HepG2 (cell line): ENCODE measurements around the gene TFEB. TPM values are rescaled to one million over a fixed set of nuclear protein-coding genes. Genes with fewer than 3 reads are reported as not detected.

ENCODE experiments used
- AHR ChIP-seq: IDR thresholded peaks from 2 replicates; pipeline ENCODE4 v1.6.1; 2018; ENCODE audit warnings: missing genetic modification reagents, missing compliant biosample characterization
- ATF7-NPFF ChIP-seq: sonication (generic); formaldehyde crosslinking; IDR thresholded peaks from 2 replicates; pipeline ENCODE4 v1.8.1; 2023; ENCODE audit warnings: mild to moderate bottlenecking, low read depth, missing genetic modification reagents, moderate library complexity
- DMAP1 ChIP-seq: IDR thresholded peaks from 2 replicates; pipeline ENCODE4 v1.6.1; 2016
- HMGA1 ChIP-seq: sonication (generic); formaldehyde crosslinking; conservative IDR thresholded peaks from 2 replicates; pipeline ENCODE4 v1.4.0; 2020; ENCODE audit warnings: missing genetic modification reagents
- ISX ChIP-seq: sonication (generic); formaldehyde crosslinking; conservative IDR thresholded peaks from 2 replicates; pipeline ENCODE4 v1.5.0; 2020; ENCODE audit warnings: missing genetic modification reagents
- KDM3A ChIP-seq: IDR thresholded peaks from 2 replicates; pipeline ENCODE4 v1.6.1; 2018; ENCODE audit warnings: low read depth, missing compliant biosample characterization
- MATR3 ChIP-seq: sonication (generic); formaldehyde crosslinking; IDR thresholded peaks from 2 replicates; pipeline ENCODE4 v1.4.0; 2020; ENCODE audit warnings: missing genetic modification reagents
- MBNL3 ChIP-seq: fragments of 250-450 bp; sonication (Bioruptor Pico); conservative IDR thresholded peaks from 2 replicates; pipeline ENCODE4 v1.8.0; 2022; ENCODE audit warnings: mild to moderate bottlenecking, inconsistent platforms
- NR3C1 ChIP-seq: sonication (generic); formaldehyde crosslinking; IDR thresholded peaks from 2 replicates; pipeline ENCODE4 v1.4.0; 2020; ENCODE audit warnings: missing genetic modification reagents
- PCBP1 ChIP-seq: fragments of 200-400 bp; formaldehyde crosslinking; IDR thresholded peaks from 2 replicates; pipeline ENCODE4 v1.6.1; 2017; ENCODE audit warnings: mild to moderate bottlenecking, low read depth, low read length, borderline replicate concordance
- PPARG ChIP-seq: conservative IDR thresholded peaks from 2 replicates; pipeline ENCODE4 v1.6.1; 2016; ENCODE audit warnings: missing biosample characterization, missing genetic modification reagents
- RBM22 ChIP-seq: fragments of 200-400 bp; formaldehyde crosslinking; optimal IDR thresholded peaks from 2 replicates; pipeline ENCODE3; 2017; ENCODE audit warnings: mild to moderate bottlenecking, low read length, moderate library complexity
- SRSF1 ChIP-seq: fragments of 200-400 bp; formaldehyde crosslinking; optimal IDR thresholded peaks from 2 replicates; pipeline ENCODE3; 2017; ENCODE audit warnings: mild to moderate bottlenecking, low read depth, low read length, moderate library complexity
- TCF7 ChIP-seq: sonication (generic); IDR thresholded peaks from 2 replicates; pipeline ENCODE4 v1.6.1; 2016; ENCODE audit warnings: antibody characterized with exemption, low read depth
- TRAFD1 ChIP-seq: sonication (generic); formaldehyde crosslinking; IDR thresholded peaks from 2 replicates; pipeline ENCODE4 v1.5.1; 2020; ENCODE audit warnings: missing genetic modification reagents, mild to moderate bottlenecking, borderline replicate concordance
- USF2 ChIP-seq, 2 experiments: sonication (generic) in 1 of 2; formaldehyde crosslinking in 1 of 2; IDR thresholded peaks; 2 replicates each; pipeline versions ENCODE4 v1.5.1 to v1.6.1; 2011 to 2020; ENCODE audit warnings: borderline replicate concordance in 1 of 2, low read depth in 1 of 2, low read length in 1 of 2, mild to moderate bottlenecking in 1 of 2, missing genetic modification reagents in 1 of 2, moderate library complexity in 1 of 2
- ZMYM3 ChIP-seq: sonication (generic); formaldehyde crosslinking; IDR thresholded peaks from 2 replicates; pipeline ENCODE4 v1.5.1; 2020; ENCODE audit warnings: mild to moderate bottlenecking, missing genetic modification reagents
- polyA plus RNA-seq, 8 experiments: library from polyadenylated mRNA; depleted of rRNA in 3 of 8; stranded (reverse) in 7 of 8; unstranded in 1 of 8; fragments of >200 nt; fragmentation: Illumina TruSeq in 4 of 8; extraction: Trizol in 4 of 8; gene quantifications; 2 replicates each; pipeline versions ENCODE4 v1.2.1 to v1.2.3, GENCODE V29; 2011 to 2016; ENCODE audit warnings: low read depth in 4 of 8, missing spikeins in 1 of 8, mixed read lengths in 1 of 8; ENCODE audit not compliant: insufficient read depth in 1 of 8
- total RNA-seq, 5 experiments: library from RNA; depleted of rRNA; stranded (reverse); fragments of >200 nt; fragmentation: Illumina TruSeq; extraction: Trizol; gene quantifications; 2 replicates each; pipeline ENCODE4 v1.2.3, GENCODE V29; 2016; ENCODE audit warnings: low read depth in 1 of 5
- TF ChIP-seq, protein P1 (sequence below): sonication (generic); formaldehyde crosslinking; IDR thresholded peaks from 2 replicates; pipeline ENCODE4 v1.4.0; 2020; ENCODE audit warnings: mild to moderate bottlenecking, missing genetic modification reagents, borderline replicate concordance
- TF ChIP-seq, protein P2 (sequence below): sonication (generic); formaldehyde crosslinking; IDR thresholded peaks from 2 replicates; pipeline ENCODE4 v1.4.0; 2020; ENCODE audit warnings: missing genetic modification reagents, borderline replicate concordance
- TF ChIP-seq, protein P3 (sequence below): sonication (generic); formaldehyde crosslinking; IDR thresholded peaks from 2 replicates; pipeline ENCODE4 v1.8.1; 2022; ENCODE audit warnings: mild to moderate bottlenecking, missing genetic modification reagents

The TFEB gene
- total and polyA plus RNA-seq, 2 of the 13 experiments (the other 11 are each of a cell fraction or from before 2014, with no cell fraction given) = 13.3 to 18.7 TPM

GRCh38 chr6:41734666-41735426 is 562 bp downstream of the TFEB start (continued):
- TF ChIP-seq, protein P1, sequence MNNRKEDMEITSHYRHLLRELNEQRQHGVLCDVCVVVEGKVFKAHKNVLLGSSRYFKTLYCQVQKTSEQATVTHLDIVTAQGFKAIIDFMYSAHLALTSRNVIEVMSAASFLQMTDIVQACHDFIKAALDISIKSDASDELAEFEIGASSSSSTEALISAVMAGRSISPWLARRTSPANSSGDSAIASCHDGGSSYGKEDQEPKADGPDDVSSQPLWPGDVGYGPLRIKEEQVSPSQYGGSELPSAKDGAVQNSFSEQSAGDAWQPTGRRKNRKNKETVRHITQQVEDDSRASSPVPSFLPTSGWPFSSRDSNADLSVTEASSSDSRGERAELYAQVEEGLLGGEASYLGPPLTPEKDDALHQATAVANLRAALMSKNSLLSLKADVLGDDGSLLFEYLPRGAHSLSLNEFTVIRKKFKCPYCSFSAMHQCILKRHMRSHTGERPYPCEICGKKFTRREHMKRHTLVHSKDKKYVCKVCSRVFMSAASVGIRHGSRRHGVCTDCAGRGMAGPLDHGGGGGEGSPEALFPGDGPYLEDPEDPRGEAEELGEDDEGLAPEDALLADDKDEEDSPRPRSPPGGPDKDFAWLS = no peak
- TF ChIP-seq MATR3 (CRISPR knock-in tag) (no peak), AHR (CRISPR knock-in tag) (no peak), KDM3A (CRISPR knock-in tag) (no peak), ZMYM3 (CRISPR knock-in tag) (no peak), PPARG (CRISPR knock-in tag) (0 out of 2 replicates have a peak, but pooled peaks have one; percentile 15), SRSF1 (peak; percentile 95), TCF7 (peak; percentile 54), DMAP1 (CRISPR knock-in tag) (peak; percentile 61; the same call in 1 of the 2 replicates), NR3C1 (CRISPR knock-in tag) (no peak), MBNL3 (no peak), PCBP1 (no peak), TRAFD1 (CRISPR knock-in tag) (no peak), USF2 (IDR thresholded peaks at IDR 0.05; ENCODE audit: low read depth, low read length) (no peak), USF2 (CRISPR knock-in tag; IDR thresholded peaks at IDR 0.05; ENCODE audit: borderline replicate concordance) (no peak), ISX (no peak), RBM22 (peak; percentile 23), HMGA1 (no peak), ATF7-NPFF (CRISPR knock-in tag) (no peak)
- TF ChIP-seq, protein P2, sequence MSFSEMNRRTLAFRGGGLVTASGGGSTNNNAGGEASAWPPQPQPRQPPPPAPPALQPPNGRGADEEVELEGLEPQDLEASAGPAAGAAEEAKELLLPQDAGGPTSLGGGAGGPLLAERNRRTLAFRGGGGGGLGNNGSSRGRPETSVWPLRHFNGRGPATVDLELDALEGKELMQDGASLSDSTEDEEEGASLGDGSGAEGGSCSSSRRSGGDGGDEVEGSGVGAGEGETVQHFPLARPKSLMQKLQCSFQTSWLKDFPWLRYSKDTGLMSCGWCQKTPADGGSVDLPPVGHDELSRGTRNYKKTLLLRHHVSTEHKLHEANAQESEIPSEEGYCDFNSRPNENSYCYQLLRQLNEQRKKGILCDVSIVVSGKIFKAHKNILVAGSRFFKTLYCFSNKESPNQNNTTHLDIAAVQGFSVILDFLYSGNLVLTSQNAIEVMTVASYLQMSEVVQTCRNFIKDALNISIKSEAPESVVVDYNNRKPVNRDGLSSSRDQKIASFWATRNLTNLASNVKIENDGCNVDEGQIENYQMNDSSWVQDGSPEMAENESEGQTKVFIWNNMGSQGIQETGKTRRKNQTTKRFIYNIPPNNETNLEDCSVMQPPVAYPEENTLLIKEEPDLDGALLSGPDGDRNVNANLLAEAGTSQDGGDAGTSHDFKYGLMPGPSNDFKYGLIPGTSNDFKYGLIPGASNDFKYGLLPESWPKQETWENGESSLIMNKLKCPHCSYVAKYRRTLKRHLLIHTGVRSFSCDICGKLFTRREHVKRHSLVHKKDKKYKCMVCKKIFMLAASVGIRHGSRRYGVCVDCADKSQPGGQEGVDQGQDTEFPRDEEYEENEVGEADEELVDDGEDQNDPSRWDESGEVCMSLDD (CRISPR knock-in tag) = no peak
- TF ChIP-seq, protein P3, sequence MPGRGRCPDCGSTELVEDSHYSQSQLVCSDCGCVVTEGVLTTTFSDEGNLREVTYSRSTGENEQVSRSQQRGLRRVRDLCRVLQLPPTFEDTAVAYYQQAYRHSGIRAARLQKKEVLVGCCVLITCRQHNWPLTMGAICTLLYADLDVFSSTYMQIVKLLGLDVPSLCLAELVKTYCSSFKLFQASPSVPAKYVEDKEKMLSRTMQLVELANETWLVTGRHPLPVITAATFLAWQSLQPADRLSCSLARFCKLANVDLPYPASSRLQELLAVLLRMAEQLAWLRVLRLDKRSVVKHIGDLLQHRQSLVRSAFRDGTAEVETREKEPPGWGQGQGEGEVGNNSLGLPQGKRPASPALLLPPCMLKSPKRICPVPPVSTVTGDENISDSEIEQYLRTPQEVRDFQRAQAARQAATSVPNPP (CRISPR knock-in tag) = no peak
